Measurements from ENCODE around the gene TMEM245. TPM values are rescaled to one million over a fixed set of nuclear protein-coding genes. Genes with fewer than 3 reads are reported as not detected.
A peak's percentile ranks its signal among the peaks of the same experiment; 100 is the strongest.

The TMEM245 gene
- total RNA-seq, 4 donors from 2014 or later = 109 to 192 (median 137) TPM

DNA sequence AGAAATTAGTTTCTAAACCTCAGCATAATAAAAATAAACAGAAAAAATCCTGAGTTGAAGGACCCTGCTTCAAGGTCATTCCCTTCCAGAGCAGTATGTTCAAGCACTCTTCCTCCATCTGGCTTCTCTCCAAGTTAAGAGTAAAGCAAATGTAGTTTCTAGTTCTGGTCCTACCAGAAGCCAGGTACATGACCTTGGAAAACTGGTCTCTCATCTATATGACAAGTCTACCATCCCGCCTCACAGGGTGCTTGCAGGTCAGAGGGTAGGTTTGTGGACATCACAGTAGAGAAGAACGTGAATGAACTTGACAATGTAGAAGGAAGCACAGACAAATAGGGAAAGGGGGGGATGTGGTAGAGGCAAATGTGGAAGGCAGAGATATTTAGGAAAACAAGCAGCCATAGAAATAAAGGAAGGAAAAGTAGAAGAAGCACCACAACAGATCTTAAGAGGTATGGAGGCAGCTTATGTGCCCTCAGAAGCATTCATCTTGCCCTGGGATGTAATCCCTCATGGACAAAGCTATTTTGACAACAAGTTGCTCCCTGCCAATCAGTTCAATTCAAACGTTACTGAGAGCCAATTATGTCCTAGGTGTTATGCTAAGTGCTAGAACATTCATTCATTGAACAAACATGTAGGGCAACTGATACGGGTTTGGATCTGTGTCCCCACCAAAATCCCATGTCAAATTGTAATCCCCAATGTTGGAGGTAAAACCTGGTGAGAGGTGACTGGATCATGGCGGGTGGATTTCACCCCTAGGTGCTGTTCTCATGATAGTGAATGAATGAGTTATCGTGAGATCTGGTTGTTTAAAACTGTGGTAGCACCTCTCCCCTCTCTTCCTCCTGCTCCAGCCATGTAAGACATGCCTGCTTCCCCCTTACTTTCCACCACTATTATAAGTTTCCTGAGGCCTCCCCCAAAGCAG is 82.7 kb downstream of the TMEM245 start:
- no peaks in the 10 kb centered on the region for H3K27me3 ChIP-seq
- peaks cover 19 to 32% (median 25%) of the 10 kb centered on the region in 4 donors for H3K4me1 ChIP-seq
- TF ChIP-seq POLR2A (IDR thresholded peaks at IDR 0.05; ENCODE audit: low read depth) (no peak), EP300 (IDR thresholded peaks at IDR 0.05) (no peak), POLR2AphosphoS5 (IDR thresholded peaks at IDR 0.05) (no peak)
- TF ChIP-seq, protein P1, sequence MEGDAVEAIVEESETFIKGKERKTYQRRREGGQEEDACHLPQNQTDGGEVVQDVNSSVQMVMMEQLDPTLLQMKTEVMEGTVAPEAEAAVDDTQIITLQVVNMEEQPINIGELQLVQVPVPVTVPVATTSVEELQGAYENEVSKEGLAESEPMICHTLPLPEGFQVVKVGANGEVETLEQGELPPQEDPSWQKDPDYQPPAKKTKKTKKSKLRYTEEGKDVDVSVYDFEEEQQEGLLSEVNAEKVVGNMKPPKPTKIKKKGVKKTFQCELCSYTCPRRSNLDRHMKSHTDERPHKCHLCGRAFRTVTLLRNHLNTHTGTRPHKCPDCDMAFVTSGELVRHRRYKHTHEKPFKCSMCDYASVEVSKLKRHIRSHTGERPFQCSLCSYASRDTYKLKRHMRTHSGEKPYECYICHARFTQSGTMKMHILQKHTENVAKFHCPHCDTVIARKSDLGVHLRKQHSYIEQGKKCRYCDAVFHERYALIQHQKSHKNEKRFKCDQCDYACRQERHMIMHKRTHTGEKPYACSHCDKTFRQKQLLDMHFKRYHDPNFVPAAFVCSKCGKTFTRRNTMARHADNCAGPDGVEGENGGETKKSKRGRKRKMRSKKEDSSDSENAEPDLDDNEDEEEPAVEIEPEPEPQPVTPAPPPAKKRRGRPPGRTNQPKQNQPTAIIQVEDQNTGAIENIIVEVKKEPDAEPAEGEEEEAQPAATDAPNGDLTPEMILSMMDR (IDR thresholded peaks at IDR 0.05) = no peak
- H3K9me3 ChIP-seq = no peaks in the 10 kb centered on the region
- no peak overlapping the region for H3K4me3 ChIP-seq
- no peak for DNase-seq (ENCODE audit: extremely low spot score)
- peaks cover 0 to 54% (median 21%) of the 10 kb centered on the region in 4 donors for H3K36me3 ChIP-seq
- WGBS = 86% methylated on average over 6 of the region's 6 CpGs
- H3K27ac ChIP-seq (replicated peaks in 1 of 4) = peak overlapping the region; percentile 30 to 61 (median 52)
- intact Hi-C loops (cut with DNase I) = no loop called here

DNA sequence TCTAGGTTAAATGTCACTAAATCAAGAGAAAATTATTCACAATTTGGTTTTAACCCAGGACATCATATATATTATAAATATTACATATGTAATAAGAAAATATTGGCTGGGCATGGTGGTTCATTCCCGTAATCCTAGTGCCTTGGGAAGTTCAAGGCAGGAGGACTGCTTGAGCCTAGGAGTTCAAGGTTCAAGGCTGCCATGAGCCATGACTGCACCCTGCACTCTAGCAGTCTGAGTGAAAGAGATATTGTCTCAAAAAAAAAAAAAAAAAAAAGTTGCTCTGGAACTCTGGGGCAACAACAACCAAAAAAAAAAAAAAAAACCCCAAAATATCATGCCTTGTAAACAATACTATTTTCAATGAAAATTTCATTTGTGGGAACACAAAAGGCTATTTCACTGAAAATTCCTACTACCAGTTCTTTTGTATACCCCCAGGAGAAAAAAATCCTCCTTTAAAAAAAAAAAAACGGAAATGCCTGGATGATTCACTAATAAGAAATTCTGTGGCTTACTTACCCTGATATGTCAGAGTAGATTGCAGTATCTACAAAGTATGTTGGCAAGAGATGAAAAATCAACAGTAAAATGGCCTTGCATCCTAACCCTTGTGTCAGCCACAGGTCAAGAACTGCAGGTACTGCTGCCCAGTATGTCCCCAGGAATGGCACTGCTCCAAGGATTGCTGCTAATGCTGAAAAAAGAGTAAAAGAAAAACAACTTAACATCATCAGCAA is 83.9 kb downstream of the TMEM245 start:
- no peaks in the 10 kb centered on the region for H3K9me3 ChIP-seq
- H3K4me3 ChIP-seq = no peak overlapping the region
- H3K27me3 ChIP-seq = no peaks in the 10 kb centered on the region
- DNase-seq (ENCODE audit: extremely low spot score) = no peak
- intact Hi-C loops (cut with DNase I) = no loop called here
- 61% methylated on average over 2 of the region's 2 CpGs for WGBS
- H3K27ac ChIP-seq (replicated peaks in 1 of 4) = peak overlapping the region; percentile 30 to 61 (median 52)
- peaks cover 19 to 32% (median 25%) of the 10 kb centered on the region in 4 donors for H3K4me1 ChIP-seq
- H3K36me3 ChIP-seq = peaks cover 0 to 60% (median 25%) of the 10 kb centered on the region in 4 donors
- TF ChIP-seq, protein P1 (IDR thresholded peaks at IDR 0.05) = no peak
- TF ChIP-seq EP300 (IDR thresholded peaks at IDR 0.05) (no peak), POLR2AphosphoS5 (IDR thresholded peaks at IDR 0.05) (peak; percentile 14 to 21), POLR2A (IDR thresholded peaks at IDR 0.05; ENCODE audit: low read depth) (no peak)

DNA sequence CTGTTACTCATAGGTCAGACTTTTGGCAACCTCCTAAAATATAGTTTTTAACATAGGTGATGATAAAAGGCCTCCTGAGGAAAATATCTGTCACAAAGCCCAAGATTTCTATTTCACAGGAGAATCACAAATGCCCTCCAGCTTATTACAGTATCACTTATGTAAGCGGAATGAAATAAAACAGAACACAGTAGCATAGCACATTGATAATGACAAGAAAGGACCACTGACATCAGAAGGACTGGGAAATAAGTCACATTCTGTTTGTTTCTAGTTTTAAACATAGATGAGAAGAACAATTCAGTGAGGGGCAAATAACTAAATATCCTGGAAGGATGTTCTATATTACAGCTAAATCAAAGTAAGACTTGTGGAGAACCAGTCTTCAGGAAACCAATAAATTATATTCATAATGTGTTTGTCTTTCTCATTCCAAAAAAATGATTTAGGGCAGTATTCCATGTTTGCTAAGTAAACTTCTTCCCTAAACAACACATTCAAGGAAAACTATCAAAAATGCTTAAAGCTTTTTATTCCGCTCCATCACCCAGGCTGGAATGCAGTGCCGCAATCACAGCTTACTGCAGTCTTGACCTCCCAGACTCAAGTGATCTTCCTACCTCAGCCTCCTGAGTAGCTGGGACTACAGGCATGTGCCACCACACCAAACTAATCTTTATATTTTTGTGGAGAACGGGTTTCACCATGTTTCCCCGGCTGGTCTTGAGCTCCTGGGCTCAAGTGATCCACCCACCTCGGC is 85.6 kb downstream of the TMEM245 start:
- Histone ChIP-seq H3K4me1 (peaks cover 19 to 32% (median 23%) of the 10 kb centered on the region in 4 donors), H3K27ac (replicated peaks in 1 of 4) (no peak overlapping the region), H3K9me3 (no peaks in the 10 kb centered on the region), H3K27me3 (no peaks in the 10 kb centered on the region), H3K4me3 (no peak overlapping the region), H3K36me3 (peaks cover 0 to 55% (median 24%) of the 10 kb centered on the region in 4 donors)
- TF ChIP-seq EP300 (IDR thresholded peaks at IDR 0.05) (no peak), POLR2A (IDR thresholded peaks at IDR 0.05; ENCODE audit: low read depth) (no peak), POLR2AphosphoS5 (IDR thresholded peaks at IDR 0.05) (no peak)
- TF ChIP-seq, protein P1 (IDR thresholded peaks at IDR 0.05) = no peak
- intact Hi-C loops (cut with DNase I) = no loop called here
- DNase-seq (ENCODE audit: extremely low spot score) = no peak
- WGBS = 97% methylated on average over 6 of the region's 6 CpGs

DNA sequence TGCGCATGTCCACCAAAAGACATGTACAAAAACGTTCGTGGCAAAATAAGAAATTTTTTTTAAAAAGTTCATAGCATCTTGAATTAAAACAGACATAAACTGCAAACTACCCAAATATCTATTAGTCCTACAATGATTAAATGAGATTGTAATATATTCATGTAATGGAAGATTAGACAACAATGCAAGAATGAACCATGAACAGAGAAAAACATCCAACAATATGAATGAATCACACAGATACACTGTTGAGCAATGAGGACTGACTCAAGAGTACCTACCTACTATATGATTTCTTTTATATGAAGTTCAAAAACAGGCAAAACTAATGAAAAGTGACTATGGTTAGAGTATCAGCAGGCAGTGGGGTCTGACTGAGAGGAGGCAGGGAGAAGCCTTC is 88.5 kb downstream of the TMEM245 start:
- no peak overlapping the region for H3K4me3 ChIP-seq
- H3K36me3 ChIP-seq = peaks cover 0 to 43% (median 24%) of the 10 kb centered on the region in 4 donors
- no peaks in the 10 kb centered on the region for H3K9me3 ChIP-seq
- H3K4me1 ChIP-seq = peaks cover 17 to 26% (median 23%) of the 10 kb centered on the region in 4 donors
- no peaks in the 10 kb centered on the region for H3K27me3 ChIP-seq
- H3K27ac ChIP-seq (replicated peaks in 1 of 4) = no peak overlapping the region
- WGBS = 93% methylated on average over 3 of the region's 3 CpGs
- TF ChIP-seq EP300 (IDR thresholded peaks at IDR 0.05) (no peak), POLR2AphosphoS5 (IDR thresholded peaks at IDR 0.05) (no peak), POLR2A (IDR thresholded peaks at IDR 0.05; ENCODE audit: low read depth) (no peak)
- no peak for DNase-seq (ENCODE audit: extremely low spot score)
- intact Hi-C loops (cut with DNase I) = no loop called here

Data from esophagus muscularis mucosa (tissue), 4 donors.